Keratinocyte (primary cell): ENCODE data around the gene TAL2.

Experiments used
- CTCF ChIP-seq, 3 experiments: IDR thresholded peaks in 1 of 3; conservative IDR thresholded peaks in 1 of 3; optimal IDR thresholded peaks in 1 of 3; 2 replicates in 2 of 3; 3 replicates in 1 of 3; pipeline versions ENCODE3 to v1.5.1; 2011; ENCODE audit warnings: low read length in 3 of 3, mild to moderate bottlenecking in 3 of 3, moderate library complexity in 2 of 3, control low read depth in 1 of 3, inconsistent platforms in 1 of 3; ENCODE audit not compliant: insufficient read depth in 2 of 3; ENCODE audit errors: extremely low read depth in 1 of 3
- EZH2 ChIP-seq: IDR thresholded peaks from one replicate; pipeline ENCODE4 v1.6.1; 2012; ENCODE audit warnings: inconsistent platforms, mild to moderate bottlenecking, low read length, moderate library complexity

GRCh38 chr9:105639936-105640335, 22.3 kb upstream of the TAL2 start:
- TF ChIP-seq CTCF (optimal IDR thresholded peaks at IDR 0.05 in 1 of 3, IDR thresholded peaks at IDR 0.05 in 1 of 3, conservative IDR thresholded peaks at IDR 0.05 in 1 of 3; ENCODE audit: extremely low read depth in 1 of 3, insufficient read depth in 2 of 3, low read length in 3 of 3) (no peak), EZH2 (no peak)
